GM23338 (cell line): ENCODE data around the gene EXOC3L1. TPM values are rescaled to one million over a fixed set of nuclear protein-coding genes. Genes with fewer than 3 reads are reported as not detected.

Experiments used
- ATAC-seq: fragments of 200-7000 bp; cut with Tn5 transposase; 3 replicates; pipeline ENCODE4 v1.9.1; 2020
- DNase-seq: peaks from one replicate; pipeline ENCODE4 v3.0.0-alpha.2; 2015; ENCODE audit warnings: low spot score
- H2AFZ ChIP-seq: fragments of 200-600 bp; sonication (generic); 2 replicates; pipeline ENCODE4 v1.8.0; 2016; ENCODE audit warnings: antibody characterized with exemption, mild to moderate bottlenecking, moderate library complexity
- H3F3A ChIP-seq: fragments of 200-600 bp; sonication (generic); replicated peaks from 2 replicates; pipeline ENCODE4 v1.8.0; 2017; ENCODE audit warnings: antibody characterized with exemption, mixed run types, low read depth
- H3K27ac ChIP-seq: fragments of 200-600 bp; sonication (generic); 2 replicates; pipeline ENCODE4 v1.6.1; 2016; ENCODE audit warnings: low read depth
- H3K27me3 ChIP-seq: fragments of 200-600 bp; sonication (generic); 2 replicates; pipeline ENCODE4 v1.8.0; 2016; ENCODE audit warnings: mild to moderate bottlenecking, mixed run types, moderate library complexity; ENCODE audit not compliant: insufficient read depth
- H3K36me3 ChIP-seq: fragments of 200-600 bp; sonication (generic); 2 replicates; pipeline ENCODE4 v1.8.0; 2016; ENCODE audit warnings: mild to moderate bottlenecking; ENCODE audit not compliant: insufficient read depth
- H3K4me1 ChIP-seq: fragments of 200-600 bp; sonication (generic); 2 replicates; pipeline ENCODE4 v1.8.0; 2016; ENCODE audit warnings: mild to moderate bottlenecking, moderate library complexity; ENCODE audit not compliant: insufficient read depth
- H3K4me2 ChIP-seq: fragments of 200-600 bp; sonication (generic); 2 replicates; pipeline ENCODE4 v1.7.1; 2017; ENCODE audit warnings: mixed run types
- H3K4me3 ChIP-seq: fragments of 200-600 bp; sonication (generic); 2 replicates; pipeline ENCODE4 v1.6.1; 2016; ENCODE audit warnings: mixed run types
- H3K79me2 ChIP-seq: fragments of 200-600 bp; sonication (generic); replicated peaks from 2 replicates; pipeline ENCODE4 v1.8.0; 2017; ENCODE audit warnings: mild to moderate bottlenecking; ENCODE audit not compliant: insufficient read depth
- H3K9me2 ChIP-seq: fragments of 200-600 bp; sonication (generic); 2 replicates; pipeline ENCODE4 v1.8.0; 2017; ENCODE audit not compliant: insufficient read depth
- H4K20me1 ChIP-seq: fragments of 200-600 bp; sonication (generic); replicated peaks from 2 replicates; pipeline ENCODE4 v1.8.0; 2017; ENCODE audit warnings: mild to moderate bottlenecking; ENCODE audit not compliant: insufficient read depth
- H3K27ac Mint-ChIP-seq: 2 replicates; pipeline ENCODE4 v1.8.0; 2020; ENCODE audit warnings: inconsistent platforms, mild to moderate bottlenecking, moderate library complexity, mixed read lengths
- H3K27me3 Mint-ChIP-seq: 3 replicates; pipeline ENCODE4 v1.8.0; 2022; ENCODE audit warnings: low read depth, mild to moderate bottlenecking, moderate library complexity, mixed read lengths, inconsistent platforms; ENCODE audit not compliant: insufficient read depth, poor library complexity
- H3K36me3 Mint-ChIP-seq: 3 replicates; pipeline ENCODE4 v1.8.0; 2021; ENCODE audit warnings: low read depth, mild to moderate bottlenecking, inconsistent platforms, moderate library complexity, mixed read lengths
- H3K4me1 Mint-ChIP-seq: 3 replicates; pipeline ENCODE4 v1.8.0; 2020; ENCODE audit warnings: mild to moderate bottlenecking, inconsistent platforms, mixed read lengths
- H3K4me3 Mint-ChIP-seq: 3 replicates; pipeline ENCODE4 v1.8.0; 2021; ENCODE audit warnings: moderate library complexity, mild to moderate bottlenecking, inconsistent platforms, mixed read lengths
- H3K9me3 Mint-ChIP-seq: 3 replicates; pipeline ENCODE4 v1.8.0; 2020; ENCODE audit warnings: moderate library complexity, mild to moderate bottlenecking, inconsistent platforms, mixed read lengths
- CREB1 ChIP-seq: fragments of 250-450 bp; sonication (Bioruptor Pico); IDR thresholded peaks from 2 replicates; pipeline ENCODE4 v1.5.0; 2020; ENCODE audit warnings: low read depth, mild to moderate bottlenecking, moderate library complexity
- EZH2 ChIP-seq: fragments of 200-600 bp; sonication (generic); IDR thresholded peaks from one replicate; pipeline ENCODE4 v1.8.0; 2017; ENCODE audit warnings: antibody characterized with exemption, mild to moderate bottlenecking, low read depth; ENCODE audit not compliant: unreplicated experiment
- JUNB ChIP-seq: IDR thresholded peaks from one replicate; pipeline ENCODE4 v1.6.1; 2016; ENCODE audit warnings: antibody characterized with exemption; ENCODE audit not compliant: unreplicated experiment
- POLR2AphosphoS5 ChIP-seq: IDR thresholded peaks from 2 replicates; pipeline ENCODE4 v1.6.1; 2016; ENCODE audit warnings: antibody characterized with exemption, low read depth
- ZNF331 ChIP-seq: fragments of 250-450 bp; sonication (Bioruptor Pico); IDR thresholded peaks from 2 replicates; pipeline ENCODE4 v1.5.0; 2020; ENCODE audit warnings: low read depth, mild to moderate bottlenecking, moderate library complexity
- polyA plus RNA-seq: library from polyadenylated mRNA; unstranded; fragments of >200 nt; fragmentation: Nextera tagmentation; extraction: Ambion mirVana; gene quantifications from 2 replicates; pipeline ENCODE4 v1.2.1, GENCODE V29; 2016
- total RNA-seq: library from RNA; depleted of rRNA; stranded (reverse); fragments of >200 nt; shearing (Covaris generic); gene quantifications from 2 replicates; pipeline ENCODE4 v1.2.3, GENCODE V29; 2014
- TF ChIP-seq, protein P1 (sequence below): fragments of 250-450 bp; sonication (Bioruptor Pico); IDR thresholded peaks from 2 replicates; pipeline ENCODE4 v1.5.0; 2020; ENCODE audit warnings: mild to moderate bottlenecking, moderate library complexity
- TF ChIP-seq, protein P2 (sequence below): IDR thresholded peaks from 2 replicates; pipeline ENCODE4 v1.6.1; 2016; ENCODE audit warnings: antibody characterized with exemption

EXOC3L1 gene
- total and polyA plus RNA-seq, 2 experiments from 2014 or later = 1.1 to 2.3 TPM

DNA sequence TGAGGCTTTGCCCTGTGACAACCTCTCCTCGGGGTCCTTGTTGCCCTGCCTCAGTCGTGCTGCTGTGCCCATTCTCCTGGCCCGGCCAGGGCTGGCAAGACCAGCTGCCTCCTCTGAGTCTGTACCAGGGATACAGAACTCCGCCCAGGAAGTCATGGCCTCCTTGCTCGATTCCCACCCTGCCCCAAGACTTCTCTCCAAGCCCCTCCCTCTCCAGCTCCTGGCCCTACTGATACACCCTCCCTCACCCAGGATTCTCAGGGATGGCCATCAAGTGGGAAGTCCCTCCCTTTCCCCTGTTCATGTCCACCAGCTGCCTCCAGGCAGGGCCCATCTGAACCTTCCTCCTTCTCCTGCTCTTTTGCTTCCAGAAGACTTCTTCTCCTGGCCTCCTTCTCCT is 25.8 kb upstream of the EXOC3L1 start:
- Histone ChIP-seq H3F3A (no peaks in the 10 kb centered on the region), H3K36me3 (no peaks in the 10 kb centered on the region), H3K4me3 (no peak overlapping the region), H2AFZ (no peak overlapping the region), H3K9me2 (no peaks in the 10 kb centered on the region), H3K27me3 (no peaks in the 10 kb centered on the region), H3K4me1 (no peaks in the 10 kb centered on the region), H4K20me1 (no peaks in the 10 kb centered on the region; the same call in 1 of the 2 replicates), H3K27ac (no peak overlapping the region), H3K4me2 (no peak overlapping the region), H3K79me2 (no peaks in the 10 kb centered on the region)
- Mint-ChIP-seq H3K27ac (no peak overlapping the region), H3K27me3 (peaks cover 15% of the 10 kb centered on the region), H3K9me3 (no peaks in the 10 kb centered on the region), H3K36me3 (no peaks in the 10 kb centered on the region), H3K4me3 (no peak overlapping the region; the same call in 2 of the 3 replicates), H3K4me1 (peaks cover 2% of the 10 kb centered on the region; the same call in 2 of the 3 replicates)
- ATAC-seq (peak; percentile 65), DNase-seq (no peak)
- TF ChIP-seq ZNF331 (CRISPR knock-in tag) (no peak), POLR2AphosphoS5 (no peak), EZH2 (no peak), CREB1 (no peak), JUNB (no peak)
- TF ChIP-seq, protein P1, sequence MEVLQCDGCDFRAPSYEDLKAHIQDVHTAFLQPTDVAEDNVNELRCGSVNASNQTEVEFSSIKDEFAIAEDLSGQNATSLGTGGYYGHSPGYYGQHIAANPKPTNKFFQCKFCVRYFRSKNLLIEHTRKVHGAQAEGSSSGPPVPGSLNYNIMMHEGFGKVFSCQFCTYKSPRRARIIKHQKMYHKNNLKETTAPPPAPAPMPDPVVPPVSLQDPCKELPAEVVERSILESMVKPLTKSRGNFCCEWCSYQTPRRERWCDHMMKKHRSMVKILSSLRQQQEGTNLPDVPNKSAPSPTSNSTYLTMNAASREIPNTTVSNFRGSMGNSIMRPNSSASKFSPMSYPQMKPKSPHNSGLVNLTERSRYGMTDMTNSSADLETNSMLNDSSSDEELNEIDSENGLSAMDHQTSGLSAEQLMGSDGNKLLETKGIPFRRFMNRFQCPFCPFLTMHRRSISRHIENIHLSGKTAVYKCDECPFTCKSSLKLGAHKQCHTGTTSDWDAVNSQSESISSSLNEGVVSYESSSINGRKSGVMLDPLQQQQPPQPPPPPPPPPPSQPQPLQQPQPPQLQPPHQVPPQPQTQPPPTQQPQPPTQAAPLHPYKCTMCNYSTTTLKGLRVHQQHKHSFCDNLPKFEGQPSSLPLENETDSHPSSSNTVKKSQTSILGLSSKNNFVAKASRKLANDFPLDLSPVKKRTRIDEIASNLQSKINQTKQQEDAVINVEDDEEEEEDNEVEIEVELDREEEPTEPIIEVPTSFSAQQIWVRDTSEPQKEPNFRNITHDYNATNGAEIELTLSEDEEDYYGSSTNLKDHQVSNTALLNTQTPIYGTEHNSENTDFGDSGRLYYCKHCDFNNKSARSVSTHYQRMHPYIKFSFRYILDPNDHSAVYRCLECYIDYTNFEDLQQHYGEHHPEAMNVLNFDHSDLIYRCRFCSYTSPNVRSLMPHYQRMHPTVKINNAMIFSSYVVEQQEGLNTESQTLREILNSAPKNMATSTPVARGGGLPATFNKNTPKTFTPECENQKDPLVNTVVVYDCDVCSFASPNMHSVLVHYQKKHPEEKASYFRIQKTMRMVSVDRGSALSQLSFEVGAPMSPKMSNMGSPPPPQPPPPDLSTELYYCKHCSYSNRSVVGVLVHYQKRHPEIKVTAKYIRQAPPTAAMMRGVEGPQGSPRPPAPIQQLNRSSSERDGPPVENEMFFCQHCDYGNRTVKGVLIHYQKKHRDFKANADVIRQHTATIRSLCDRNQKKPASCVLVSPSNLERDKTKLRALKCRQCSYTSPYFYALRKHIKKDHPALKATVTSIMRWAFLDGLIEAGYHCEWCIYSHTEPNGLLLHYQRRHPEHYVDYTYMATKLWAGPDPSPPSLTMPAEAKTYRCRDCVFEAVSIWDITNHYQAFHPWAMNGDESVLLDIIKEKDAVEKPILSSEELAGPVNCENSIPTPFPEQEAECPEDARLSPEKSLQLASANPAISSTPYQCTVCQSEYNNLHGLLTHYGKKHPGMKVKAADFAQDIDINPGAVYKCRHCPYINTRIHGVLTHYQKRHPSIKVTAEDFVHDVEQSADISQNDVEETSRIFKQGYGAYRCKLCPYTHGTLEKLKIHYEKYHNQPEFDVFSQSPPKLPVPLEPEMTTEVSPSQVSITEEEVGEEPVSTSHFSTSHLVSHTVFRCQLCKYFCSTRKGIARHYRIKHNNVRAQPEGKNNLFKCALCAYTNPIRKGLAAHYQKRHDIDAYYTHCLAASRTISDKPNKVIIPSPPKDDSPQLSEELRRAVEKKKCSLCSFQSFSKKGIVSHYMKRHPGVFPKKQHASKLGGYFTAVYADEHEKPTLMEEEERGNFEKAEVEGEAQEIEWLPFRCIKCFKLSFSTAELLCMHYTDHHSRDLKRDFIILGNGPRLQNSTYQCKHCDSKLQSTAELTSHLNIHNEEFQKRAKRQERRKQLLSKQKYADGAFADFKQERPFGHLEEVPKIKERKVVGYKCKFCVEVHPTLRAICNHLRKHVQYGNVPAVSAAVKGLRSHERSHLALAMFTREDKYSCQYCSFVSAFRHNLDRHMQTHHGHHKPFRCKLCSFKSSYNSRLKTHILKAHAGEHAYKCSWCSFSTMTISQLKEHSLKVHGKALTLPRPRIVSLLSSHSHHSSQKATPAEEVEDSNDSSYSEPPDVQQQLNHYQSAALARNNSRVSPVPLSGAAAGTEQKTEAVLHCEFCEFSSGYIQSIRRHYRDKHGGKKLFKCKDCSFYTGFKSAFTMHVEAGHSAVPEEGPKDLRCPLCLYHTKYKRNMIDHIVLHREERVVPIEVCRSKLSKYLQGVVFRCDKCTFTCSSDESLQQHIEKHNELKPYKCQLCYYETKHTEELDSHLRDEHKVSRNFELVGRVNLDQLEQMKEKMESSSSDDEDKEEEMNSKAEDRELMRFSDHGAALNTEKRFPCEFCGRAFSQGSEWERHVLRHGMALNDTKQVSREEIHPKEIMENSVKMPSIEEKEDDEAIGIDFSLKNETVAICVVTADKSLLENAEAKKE (CRISPR knock-in tag) = no peak
- TF ChIP-seq, protein P2, sequence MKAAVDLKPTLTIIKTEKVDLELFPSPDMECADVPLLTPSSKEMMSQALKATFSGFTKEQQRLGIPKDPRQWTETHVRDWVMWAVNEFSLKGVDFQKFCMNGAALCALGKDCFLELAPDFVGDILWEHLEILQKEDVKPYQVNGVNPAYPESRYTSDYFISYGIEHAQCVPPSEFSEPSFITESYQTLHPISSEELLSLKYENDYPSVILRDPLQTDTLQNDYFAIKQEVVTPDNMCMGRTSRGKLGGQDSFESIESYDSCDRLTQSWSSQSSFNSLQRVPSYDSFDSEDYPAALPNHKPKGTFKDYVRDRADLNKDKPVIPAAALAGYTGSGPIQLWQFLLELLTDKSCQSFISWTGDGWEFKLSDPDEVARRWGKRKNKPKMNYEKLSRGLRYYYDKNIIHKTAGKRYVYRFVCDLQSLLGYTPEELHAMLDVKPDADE = no peak
